HG02759 (cell line): ENCODE data around the gene MRGPRX1.
"Not testable (repeated sequence)": the region's sequence is repeated elsewhere in the genome, so short reads cannot be mapped to it uniquely, and the experiment has no call there.

Experiments used
- ATAC-seq: cut with Tn5 transposase; IDR thresholded peaks from one replicate; pipeline ENCODE4 v1.9.1; 2021; ENCODE audit warnings: mild to moderate bottlenecking, moderate library complexity; ENCODE audit not compliant: unreplicated experiment

The MRGPRX1 gene

GRCh38 chr11:18939314-18939713 lies at the start of gene MRGPRX1:
MRGPRX1 (minus strand) TSS chr11:18939414; CDS start chr11:18934784, 4,630 bp downstream.
- no peak for ATAC-seq

GRCh38 chr11:18987454-18988231 lies 48.4 kb upstream of the MRGPRX1 start:
- ATAC-seq, result no peak

GRCh38 chr11:18986744-18987143 lies 47.5 kb upstream of the MRGPRX1 start:
- ATAC-seq, result no peak

GRCh38 chr11:18981897-18982296 lies 42.7 kb upstream of the MRGPRX1 start:
- no peak for ATAC-seq

- ATAC-seq, result no peak
Measured at GRCh38 chr11:18974192-18974591, 35.0 kb upstream of the MRGPRX1 start.

- no peak for ATAC-seq
Measured at GRCh38 chr11:18972336-18972735, 33.1 kb upstream of the MRGPRX1 start.

- no peak for ATAC-seq
Measured at GRCh38 chr11:18969720-18970119, 30.5 kb upstream of the MRGPRX1 start.

GRCh38 chr11:18958221-18958910 lies 19.2 kb upstream of the MRGPRX1 start:
- no peak for ATAC-seq

GRCh38 chr11:18956630-18957029 lies 17.4 kb upstream of the MRGPRX1 start:
- no peak for ATAC-seq

- no peak for ATAC-seq
Measured at GRCh38 chr11:18936002-18936673, 3.1 kb downstream of the MRGPRX1 start.

GRCh38 chr11:18934195-18934814 lies 4.9 kb downstream of the MRGPRX1 start:
- no peak for ATAC-seq

GRCh38 chr11:18927550-18928322 lies 11.5 kb downstream of the MRGPRX1 start:
- no peak for ATAC-seq

- not testable (repeated sequence) for ATAC-seq
Measured at GRCh38 chr11:18925426-18925825, 13.8 kb downstream of the MRGPRX1 start.

GRCh38 chr11:18912883-18913282 lies 26.3 kb downstream of the MRGPRX1 start:
- no peak for ATAC-seq

GRCh38 chr11:18907391-18907790 lies 31.8 kb downstream of the MRGPRX1 start:
- no peak for ATAC-seq

- not testable (repeated sequence) for ATAC-seq
Measured at GRCh38 chr11:18900637-18901036, 38.6 kb downstream of the MRGPRX1 start.

- not testable (repeated sequence) for ATAC-seq
Measured at GRCh38 chr11:18900151-18900611, 39.0 kb downstream of the MRGPRX1 start.

- not testable (repeated sequence) for ATAC-seq
Measured at GRCh38 chr11:18891712-18892111, 47.5 kb downstream of the MRGPRX1 start.

- ATAC-seq, result no peak
Measured at GRCh38 chr11:18890615-18891014, 48.6 kb downstream of the MRGPRX1 start.
